GM12878 (cell line): ENCODE results near the gene SUPT6H.

Source experiments
- BMI1 ChIP-seq: fragments of 450-650 bp; IDR thresholded peaks from 2 replicates; pipeline ENCODE4 v1.6.1; 2016; ENCODE audit warnings: mild to moderate bottlenecking, moderate library complexity, borderline replicate concordance
- CREB1 ChIP-seq: IDR thresholded peaks from 2 replicates; pipeline ENCODE4 v1.6.1; 2012; ENCODE audit warnings: low read depth, mild to moderate bottlenecking, inconsistent platforms
- ESRRA ChIP-seq: IDR thresholded peaks from 2 replicates; pipeline ENCODE4 v1.6.1; 2012; ENCODE audit warnings: mild to moderate bottlenecking, low read length, improper control_type of control experiment
- EZH2 ChIP-seq: IDR thresholded peaks from 2 replicates; pipeline ENCODE4 v1.6.1; 2012; ENCODE audit warnings: low read depth, mild to moderate bottlenecking, control low read depth, inconsistent platforms, low read length, borderline replicate concordance; ENCODE audit not compliant: control insufficient read depth
- POLR2AphosphoS5 ChIP-seq: IDR thresholded peaks from 2 replicates; pipeline ENCODE4 v1.6.1; 2011; ENCODE audit warnings: mild to moderate bottlenecking, low read length, inconsistent platforms
- SMAD1 ChIP-seq: fragments of 450-650 bp; IDR thresholded peaks from 2 replicates; pipeline ENCODE4 v1.6.1; 2018; ENCODE audit warnings: mild to moderate bottlenecking, low read depth; ENCODE audit not compliant: partially characterized antibody
- TAF1 ChIP-seq: IDR thresholded peaks from 2 replicates; pipeline ENCODE4 v1.6.1; 2011; ENCODE audit warnings: mild to moderate bottlenecking, low read depth, low read length, borderline replicate concordance
- TF ChIP-seq, protein P1 (sequence below), 3 experiments: IDR thresholded peaks in 2 of 3; conservative IDR thresholded peaks in 1 of 3; 2 replicates each; pipeline ENCODE4 v1.5.1; 2011; ENCODE audit warnings: low read depth in 3 of 3, low read length in 3 of 3, mild to moderate bottlenecking in 3 of 3, control low read depth in 2 of 3, moderate library complexity in 2 of 3, inconsistent platforms in 1 of 3, mixed read lengths in 1 of 3; ENCODE audit not compliant: control insufficient read depth in 2 of 3, insufficient read depth in 1 of 3; ENCODE audit errors: extremely low read depth in 1 of 3
- TF ChIP-seq, protein P2 (sequence below): IDR thresholded peaks from 2 replicates; pipeline ENCODE4 v1.6.1; 2011; ENCODE audit warnings: low read depth, low read length, improper control_type of control experiment, borderline replicate concordance

DNA sequence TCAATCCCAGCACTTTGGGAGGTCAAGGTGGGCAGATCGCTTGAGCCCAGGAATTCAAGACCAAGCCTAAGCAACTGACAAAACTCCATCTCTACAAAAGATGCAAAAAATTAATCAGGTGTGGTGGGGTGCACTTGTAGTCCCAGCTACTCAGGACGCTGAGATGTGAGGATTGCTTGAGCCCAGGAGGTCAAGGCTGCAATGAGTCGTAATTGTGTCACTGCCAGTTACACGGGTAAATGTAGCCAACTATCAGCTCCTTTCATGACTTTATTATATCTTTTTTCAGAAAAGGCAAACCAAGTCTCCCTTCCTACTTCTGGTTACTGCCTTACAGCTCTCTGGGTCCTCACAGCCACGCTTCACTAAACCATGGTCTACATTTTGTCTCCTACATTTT, 4.2 kb upstream of the SUPT6H start:
- TF ChIP-seq, protein P1, sequence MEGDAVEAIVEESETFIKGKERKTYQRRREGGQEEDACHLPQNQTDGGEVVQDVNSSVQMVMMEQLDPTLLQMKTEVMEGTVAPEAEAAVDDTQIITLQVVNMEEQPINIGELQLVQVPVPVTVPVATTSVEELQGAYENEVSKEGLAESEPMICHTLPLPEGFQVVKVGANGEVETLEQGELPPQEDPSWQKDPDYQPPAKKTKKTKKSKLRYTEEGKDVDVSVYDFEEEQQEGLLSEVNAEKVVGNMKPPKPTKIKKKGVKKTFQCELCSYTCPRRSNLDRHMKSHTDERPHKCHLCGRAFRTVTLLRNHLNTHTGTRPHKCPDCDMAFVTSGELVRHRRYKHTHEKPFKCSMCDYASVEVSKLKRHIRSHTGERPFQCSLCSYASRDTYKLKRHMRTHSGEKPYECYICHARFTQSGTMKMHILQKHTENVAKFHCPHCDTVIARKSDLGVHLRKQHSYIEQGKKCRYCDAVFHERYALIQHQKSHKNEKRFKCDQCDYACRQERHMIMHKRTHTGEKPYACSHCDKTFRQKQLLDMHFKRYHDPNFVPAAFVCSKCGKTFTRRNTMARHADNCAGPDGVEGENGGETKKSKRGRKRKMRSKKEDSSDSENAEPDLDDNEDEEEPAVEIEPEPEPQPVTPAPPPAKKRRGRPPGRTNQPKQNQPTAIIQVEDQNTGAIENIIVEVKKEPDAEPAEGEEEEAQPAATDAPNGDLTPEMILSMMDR (IDR thresholded peaks at IDR 0.05 in 2 of 3, conservative IDR thresholded peaks at IDR 0.05 in 1 of 3; ENCODE audit: control insufficient read depth in 2 of 3, extremely low read depth in 1 of 3, insufficient read depth in 1 of 3, low read depth in 3 of 3, low read length in 3 of 3) = no peak
- no peak for TF ChIP-seq TAF1
- TF ChIP-seq POLR2AphosphoS5 = no peak
- TF ChIP-seq, protein P2, sequence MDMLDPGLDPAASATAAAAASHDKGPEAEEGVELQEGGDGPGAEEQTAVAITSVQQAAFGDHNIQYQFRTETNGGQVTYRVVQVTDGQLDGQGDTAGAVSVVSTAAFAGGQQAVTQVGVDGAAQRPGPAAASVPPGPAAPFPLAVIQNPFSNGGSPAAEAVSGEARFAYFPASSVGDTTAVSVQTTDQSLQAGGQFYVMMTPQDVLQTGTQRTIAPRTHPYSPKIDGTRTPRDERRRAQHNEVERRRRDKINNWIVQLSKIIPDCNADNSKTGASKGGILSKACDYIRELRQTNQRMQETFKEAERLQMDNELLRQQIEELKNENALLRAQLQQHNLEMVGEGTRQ = no peak
- no peak for TF ChIP-seq SMAD1
- no peak for TF ChIP-seq CREB1
- no peak for TF ChIP-seq BMI1
- TF ChIP-seq ESRRA = no peak
- no peak for TF ChIP-seq EZH2
